ENCODE measurements around the gene PSMC2.
"Not testable (repeated sequence)": the region's sequence is repeated elsewhere in the genome, so short reads cannot be mapped to it uniquely, and the experiment has no call there.

PSMC2 gene

DNA sequence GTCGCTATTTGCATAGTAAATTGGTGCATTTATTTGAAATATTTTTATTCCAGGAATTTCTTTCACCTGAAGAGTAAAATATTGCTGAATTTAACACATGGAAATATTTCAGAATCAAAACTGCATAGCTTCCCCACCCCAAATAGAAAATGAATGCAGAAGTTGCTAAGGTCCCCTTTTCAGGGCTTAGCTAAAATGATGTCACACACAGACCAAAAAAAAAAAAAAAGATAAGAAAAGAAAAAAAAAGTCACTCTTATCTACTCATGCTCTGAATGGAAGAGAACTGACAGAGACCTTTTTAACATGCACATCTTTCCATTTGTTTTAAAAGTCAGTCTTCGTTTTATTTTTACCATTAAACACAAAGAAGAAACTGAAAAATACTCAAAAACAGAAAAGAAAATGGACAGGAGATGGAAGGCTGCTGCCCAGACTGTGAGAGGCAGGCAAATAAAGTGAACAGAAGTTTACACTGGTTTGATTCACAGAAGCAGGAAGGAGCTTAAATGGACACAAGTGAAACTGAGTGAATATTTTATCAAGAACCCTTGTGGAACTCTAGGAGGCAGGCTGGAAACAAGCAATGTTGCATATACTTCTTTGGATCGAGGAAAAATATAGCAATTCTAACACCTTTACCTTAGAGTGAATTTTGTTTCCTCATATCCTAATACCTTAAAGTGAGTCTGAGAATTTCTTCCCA lies 32.0 kb downstream of the PSMC2 start:
- DNase-seq = peak; percentile 32

DNA sequence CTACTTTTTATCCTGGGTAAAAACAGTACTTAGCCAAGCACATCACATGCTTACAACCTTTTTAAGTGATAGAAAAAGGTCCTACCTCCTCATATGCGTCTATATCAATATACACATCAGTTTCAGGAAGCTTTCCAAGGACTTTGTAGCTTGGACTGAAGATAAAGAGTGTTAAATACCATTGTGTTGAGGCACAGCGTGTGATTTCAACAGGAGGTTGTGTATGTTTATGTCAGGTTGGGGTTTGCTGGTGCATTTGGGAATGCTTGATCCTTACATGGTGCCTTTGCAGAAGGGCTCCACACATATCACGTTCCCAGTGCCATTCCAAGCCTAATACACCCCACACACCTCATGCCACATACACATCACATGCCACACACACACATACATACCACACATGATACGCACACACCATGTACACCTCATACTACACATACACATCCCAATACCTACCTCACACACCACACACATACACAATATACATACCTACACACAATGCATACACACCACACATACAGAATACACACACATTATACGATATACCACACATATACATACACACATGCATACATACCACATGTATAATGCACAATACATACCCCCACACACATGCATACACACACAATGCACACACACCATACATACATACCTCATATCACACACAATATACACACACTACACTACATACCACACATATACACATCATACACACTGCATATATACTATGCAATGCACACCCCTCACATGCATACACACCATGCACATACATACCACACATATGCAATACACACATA lies 33.1 kb downstream of the PSMC2 start:
- no peak for DNase-seq

DNA sequence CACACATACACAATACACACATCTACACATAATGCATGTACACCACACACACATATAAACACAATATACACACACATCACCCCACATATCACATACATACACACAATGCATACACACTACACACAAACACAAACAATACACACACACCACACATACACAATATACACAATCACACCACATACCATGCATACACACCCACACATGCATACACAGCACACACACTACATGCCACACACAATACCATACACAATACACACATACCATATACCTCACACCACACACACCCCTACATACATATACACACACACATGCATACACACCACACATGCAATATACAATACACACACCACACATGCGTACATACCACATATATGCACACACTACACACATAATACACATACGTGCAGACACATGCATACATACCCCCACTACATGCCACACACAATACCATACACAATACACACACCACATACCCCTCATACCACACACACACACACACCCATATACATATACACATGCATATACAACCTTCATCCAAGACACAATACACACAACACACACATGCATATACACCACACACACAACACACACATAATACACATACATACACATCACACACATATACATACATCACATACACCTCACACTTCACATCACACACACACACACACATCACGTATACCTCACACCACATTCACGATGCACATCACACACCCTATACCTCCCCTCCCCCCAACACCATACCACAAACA lies 34.0 kb downstream of the PSMC2 start:
- no peak for DNase-seq

DNA sequence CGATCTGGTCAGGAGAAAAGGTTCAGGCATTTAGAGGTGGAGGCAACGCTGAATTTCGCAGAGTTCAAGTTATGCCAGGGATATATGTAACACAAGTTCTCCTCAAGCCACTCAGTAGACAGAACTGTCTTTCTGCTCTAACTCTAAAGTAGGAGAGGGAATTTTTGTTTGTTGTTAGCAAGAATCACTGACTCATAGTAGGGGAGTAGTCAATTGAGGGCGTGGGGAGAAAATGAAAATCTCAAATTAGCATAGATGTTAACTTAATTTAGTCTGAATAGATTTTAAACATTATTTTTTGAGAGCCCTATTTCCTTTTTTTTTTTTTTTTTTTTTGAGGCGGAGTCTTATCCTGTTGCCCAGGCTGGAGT lies 34.6 kb downstream of the PSMC2 start:
- no peak for DNase-seq

DNA sequence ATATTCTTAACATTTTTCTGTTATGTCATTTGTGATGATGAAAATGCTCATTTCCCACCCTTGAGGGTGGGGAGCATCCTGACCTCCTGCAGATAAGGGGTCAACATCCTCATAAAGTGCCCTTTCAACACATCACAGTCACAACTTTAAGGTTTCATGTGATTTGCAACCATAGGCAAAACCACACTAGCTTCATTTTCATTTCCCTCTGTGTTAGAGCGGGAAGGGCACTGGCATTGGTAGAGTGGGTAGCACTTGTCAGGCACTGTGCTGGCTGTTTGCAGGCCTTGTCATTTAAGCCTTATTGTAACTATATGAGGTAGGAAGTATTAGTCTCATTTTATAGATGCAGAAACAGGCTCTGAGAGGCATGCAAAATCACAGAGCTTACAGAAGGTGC lies 39.8 kb downstream of the PSMC2 start:
- DNase-seq = no peak

DNA sequence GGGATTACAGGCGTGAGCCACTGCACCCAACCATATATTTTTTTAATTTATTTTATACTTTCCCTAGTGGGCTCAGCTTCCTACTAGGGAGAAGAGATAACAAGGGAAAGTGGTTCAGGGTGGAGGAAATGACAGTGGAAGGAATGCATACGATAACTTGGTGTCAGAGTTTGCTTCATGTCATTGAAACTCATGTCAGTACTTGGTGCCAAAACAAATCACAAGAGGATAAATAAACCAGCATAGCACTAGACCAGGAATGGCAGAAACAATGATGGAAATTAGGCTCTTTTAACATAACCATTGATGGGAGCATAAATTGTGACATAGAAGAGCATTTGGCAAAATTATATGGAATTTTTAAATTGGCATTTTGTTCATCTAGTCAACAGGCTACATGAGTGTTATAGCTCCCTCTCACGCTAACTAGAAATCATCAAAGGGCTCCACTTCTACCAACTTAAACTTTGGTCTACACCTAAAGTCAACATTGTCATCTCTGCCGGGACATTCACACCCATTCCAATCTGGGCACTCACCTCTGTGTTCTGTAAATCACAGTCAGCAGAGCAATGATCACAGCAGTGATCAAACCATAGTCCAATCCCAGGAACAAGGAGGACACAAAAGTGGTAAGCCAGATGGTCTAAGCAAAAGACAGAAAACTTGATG lies 41.2 kb downstream of the PSMC2 start:
- DNase-seq = no peak

DNA sequence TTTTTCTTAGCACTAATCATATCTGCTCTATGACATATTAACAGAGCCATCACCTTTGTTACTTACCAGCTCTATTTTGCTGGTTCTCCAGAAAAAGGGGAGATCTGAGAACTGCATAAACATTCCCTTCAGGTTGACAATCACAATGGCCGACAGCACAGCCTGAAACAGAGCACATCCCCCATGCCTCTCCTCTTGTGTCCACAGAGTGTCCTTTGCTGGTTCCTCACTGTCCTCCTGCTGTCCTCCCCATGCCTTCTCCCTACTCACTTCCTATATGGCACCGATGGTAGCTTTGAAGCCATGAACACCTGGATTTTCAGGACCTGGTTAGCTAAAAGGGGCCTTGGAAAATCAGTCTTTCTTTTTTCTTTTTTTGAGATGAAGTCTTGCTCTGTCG lies 41.8 kb downstream of the PSMC2 start:
- no peak for DNase-seq

DNA sequence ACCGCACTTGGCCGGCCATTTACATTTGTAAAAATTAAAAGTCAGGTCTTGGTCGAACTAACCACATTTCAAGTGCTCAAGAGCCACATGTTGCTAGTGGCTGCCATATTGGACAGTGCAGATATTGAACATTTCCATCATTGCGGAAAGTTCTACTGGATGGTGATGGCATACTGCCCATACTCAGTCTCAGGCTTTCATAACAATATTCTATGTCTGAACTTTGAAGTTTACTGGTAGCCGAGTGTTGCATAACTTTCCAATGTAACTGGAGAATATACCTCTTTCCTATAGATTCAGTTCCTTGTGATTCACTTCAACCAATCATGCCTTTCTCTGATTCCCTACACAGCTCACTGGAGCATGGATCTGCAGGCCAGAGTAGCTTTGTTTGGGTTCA lies 43.7 kb downstream of the PSMC2 start:
- no peak for DNase-seq

DNA sequence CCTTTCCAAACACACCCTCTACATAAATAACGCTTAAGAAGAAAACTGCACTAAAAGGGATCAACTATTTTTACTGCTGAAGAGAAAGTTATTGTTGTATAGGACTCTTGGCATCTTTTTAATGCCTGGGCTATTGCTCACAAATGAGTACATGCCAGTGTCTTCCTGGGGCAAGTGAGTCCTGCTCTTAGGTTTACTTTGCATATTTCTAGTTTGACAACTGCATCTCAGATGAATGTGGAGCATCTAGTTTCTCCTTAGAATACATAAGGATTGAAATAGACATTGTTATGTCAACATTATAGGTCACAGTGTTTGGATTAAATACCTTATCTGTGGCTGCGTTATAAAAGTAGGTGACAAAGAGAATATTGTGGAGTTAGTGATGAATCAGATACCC lies 44.5 kb downstream of the PSMC2 start:
- DNase-seq = no peak

DNA sequence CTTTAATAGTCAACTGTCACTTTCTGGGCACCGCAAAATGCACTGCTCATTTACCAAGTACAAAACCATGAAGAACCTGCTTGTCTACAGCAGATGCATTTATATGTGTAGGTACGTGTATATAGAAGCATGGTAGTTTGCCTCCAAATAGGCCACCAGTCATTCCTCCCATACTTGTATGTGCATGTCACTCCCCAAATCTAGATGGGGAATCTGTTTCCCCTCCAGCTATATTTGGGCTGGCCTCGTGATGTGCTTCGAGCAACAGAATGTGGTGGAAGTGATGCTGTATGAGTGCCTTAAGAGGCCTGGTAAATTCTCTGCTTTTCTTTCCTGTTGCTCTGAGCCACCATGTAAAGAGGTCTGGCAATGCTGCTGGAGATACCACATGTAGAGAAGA lies 47.1 kb downstream of the PSMC2 start:
- no peak for DNase-seq

DNA sequence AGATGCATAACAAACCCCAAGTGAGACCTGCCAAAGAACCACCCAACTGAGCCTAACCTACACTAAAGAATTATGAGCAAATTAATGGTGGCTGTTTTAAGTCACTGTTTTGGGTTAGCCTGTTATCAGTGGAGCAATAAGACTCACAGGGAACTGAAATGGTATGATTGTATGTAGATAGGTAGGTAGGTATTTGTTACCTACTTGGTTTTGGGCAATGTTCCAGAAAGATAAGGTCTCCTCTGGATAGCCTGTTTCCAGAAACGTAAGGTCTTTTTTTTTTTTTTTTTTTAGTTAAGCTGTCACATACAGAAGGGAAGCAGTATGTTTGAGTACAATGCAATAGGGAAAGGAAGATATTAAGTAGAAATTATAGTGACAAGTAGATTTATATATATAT lies 47.6 kb downstream of the PSMC2 start:
- DNase-seq = no peak

DNA sequence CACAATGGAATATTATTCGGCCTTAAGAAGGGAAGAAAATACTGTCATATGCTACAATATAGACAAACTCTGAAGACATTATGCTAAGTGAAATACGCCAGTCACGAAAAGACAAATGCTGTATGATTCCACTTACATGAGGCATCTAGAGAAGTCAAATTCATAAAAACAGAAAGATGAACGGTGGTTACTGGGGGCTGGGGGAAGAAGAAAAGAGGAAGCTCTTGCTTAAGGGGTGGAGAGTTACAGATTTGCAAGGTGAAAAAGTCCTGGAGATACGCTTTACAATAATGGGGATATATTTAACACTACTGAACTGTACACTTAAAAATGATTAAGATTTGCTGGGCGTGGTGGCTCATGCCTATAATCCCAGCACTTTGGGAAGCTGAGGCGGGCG lies 49.0 kb downstream of the PSMC2 start:
- DNase-seq = no peak

DNA sequence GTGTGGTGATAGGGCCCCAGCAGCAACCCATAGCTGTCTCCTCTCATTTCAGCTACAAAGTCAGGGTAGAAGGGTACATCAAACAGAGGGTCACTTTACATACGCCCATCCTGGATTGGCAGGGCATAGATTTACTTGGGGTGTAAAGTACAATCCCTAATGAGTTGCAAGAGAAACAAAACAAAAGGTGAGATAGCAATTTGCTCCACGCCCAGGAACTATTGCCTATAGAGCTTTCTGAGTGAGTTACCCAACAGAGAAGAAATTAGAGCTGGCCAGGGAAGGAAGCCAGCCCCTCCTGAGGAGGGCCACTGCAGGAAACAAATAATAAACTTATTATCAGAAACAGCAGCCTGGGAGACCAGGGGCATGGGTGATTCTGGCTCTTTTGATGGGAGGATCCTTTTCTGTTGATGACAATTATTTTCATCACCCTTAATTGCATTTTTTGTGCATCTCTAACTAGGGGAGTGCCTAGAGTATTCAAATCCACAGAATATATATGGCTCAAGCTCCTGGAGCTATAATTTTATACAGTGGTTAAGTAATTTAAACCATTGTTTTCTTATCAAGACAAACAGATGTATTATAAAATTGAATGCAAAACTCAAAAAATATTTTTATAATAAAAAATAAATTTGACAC lies 51.2 kb downstream of the PSMC2 start:
- DNase-seq = no peak

DNA sequence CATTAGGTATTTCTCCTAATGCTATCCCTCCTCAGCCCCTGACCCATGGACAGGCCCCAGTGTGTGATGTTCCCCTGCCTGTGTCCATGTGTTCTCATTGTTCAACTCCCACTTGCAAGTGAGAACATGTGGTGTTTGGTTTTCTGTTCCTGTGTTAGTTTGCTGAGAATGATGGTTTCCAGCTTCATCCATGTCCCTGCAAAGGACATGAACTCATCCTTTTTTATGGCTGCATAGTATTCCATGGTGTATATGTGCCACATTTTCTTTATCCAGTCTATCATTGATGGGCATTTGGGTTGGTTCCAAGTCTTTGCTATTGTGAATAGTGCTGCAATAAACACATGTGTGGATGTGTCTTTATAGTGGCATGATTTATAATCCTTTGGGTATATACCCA lies 52.2 kb downstream of the PSMC2 start:
- not testable (repeated sequence) for DNase-seq

DNA sequence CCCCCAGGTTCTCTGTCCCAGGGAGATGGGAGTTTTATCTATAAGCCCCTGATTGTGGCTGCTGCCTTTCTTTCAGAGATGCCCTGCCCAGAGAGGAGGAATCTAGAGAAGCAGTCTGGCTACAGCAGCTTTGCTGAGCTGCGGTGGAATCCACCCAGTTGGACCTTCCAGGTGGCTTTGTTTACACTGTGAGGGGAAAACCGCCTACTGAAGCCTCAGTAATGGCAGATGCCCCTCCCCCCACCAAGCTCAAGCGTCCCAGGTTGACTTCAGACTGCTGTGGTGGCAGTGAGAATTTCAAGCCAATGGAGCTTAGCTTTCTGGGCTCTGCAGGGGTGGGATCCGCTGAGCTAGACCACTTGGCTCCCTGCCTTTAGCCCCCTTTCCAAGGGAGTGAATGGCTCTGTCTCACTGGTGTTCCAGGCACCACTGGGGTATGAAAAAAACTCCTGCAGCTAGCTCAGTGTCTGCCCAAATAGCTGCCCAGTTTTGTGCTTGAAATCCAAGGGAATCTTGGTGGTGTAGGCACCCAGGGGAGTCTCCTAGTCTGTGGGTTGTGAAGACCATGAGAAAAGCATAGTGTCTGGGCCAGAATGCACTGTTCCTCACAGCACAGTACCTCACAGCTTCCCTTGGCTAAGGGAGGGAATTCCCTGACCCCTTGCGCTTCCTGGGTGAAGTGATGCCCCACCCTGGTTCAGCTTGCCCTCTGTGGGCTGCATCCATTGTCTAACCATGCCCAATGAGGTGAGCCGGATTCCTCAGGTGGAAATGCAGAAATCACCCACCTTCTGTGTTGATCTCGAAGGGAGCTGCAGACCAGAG lies 58.6 kb downstream of the PSMC2 start:
- not testable (repeated sequence) for DNase-seq

DNA sequence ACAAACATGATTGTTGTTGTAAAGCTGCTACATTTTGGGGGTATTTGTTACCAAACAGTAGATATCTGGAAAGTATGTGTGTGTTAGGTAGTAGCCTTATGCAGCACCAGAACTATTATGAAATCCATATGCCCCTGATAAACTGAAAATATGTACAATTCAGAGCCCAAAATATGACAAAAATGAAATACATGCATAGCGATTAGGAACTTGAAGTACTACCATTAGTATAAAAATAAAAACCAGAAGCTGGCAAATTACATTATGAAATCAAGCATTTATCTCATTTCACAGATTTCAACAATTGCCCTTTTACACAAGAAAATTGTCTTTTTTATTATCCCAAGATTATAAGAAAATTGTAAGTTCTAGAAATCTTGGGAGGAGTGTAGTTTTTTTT lies 64.7 kb downstream of the PSMC2 start:
- DNase-seq = no peak

DNA sequence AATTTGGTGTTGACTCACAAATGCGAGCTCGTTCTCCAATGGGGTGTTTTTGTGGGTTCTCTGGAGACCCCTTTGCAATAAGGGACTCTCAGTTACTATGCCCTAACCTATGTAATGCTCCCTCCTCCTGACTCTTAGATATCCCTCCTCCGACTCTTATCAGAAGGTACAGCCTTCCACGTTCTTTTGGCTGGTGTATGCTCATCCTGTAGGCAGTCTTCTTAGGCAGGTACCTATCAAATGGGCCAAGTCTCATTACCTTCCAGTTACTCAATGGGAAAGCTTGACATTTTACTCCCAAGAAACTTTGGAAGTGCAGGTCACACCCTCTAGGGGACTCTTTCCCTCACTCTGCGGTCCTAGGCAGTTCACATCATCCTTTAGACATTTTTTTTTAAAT lies 66.0 kb downstream of the PSMC2 start:
- DNase-seq = peak; percentile 8

DNA sequence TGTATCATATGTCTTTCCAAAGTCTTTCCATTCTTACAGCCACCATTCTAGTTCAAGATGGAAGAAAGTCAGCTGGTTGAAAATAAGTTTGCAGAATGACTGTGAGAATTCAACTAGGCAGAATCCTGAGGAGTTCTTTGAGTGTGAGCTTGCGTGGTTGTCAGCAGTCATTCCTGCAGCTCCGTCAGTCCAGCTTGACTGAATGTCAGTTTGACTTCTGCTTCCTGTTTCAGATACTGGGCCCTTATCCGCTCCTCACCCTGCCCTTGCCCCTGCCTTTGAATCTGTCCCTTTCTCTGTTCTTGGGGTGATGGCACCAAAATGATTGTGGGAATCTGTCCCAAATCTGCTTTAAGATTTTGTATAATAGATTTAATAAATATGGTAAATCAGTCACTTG lies 70.8 kb downstream of the PSMC2 start:
- DNase-seq = no peak

Measured in hematopoietic multipotent progenitor cell treated with erythropoietin and hydrocortisone succinate and interleukin-3 and kit ligand, for 6 days (in vitro differentiated cells).